CD4-positive, alpha-beta T cell treated with Interleukin-17A for 4 hours (primary cell): ENCODE measurements around the gene CPXM2.

Experiments
- DNase-seq: peaks from one replicate; pipeline ENCODE4 v3.0.0-alpha.2; 2020; ENCODE audit warnings: mixed read lengths

Gene CPXM2

GRCh38 chr10:123868038-123869019, 23.3 kb downstream of the CPXM2 start:
- DNase-seq, result no peak

- no peak for DNase-seq
These were observed 25.7 kb downstream of the CPXM2 start for GRCh38 chr10:123865880-123866279.

GRCh38 chr10:123865350-123865749, 26.3 kb downstream of the CPXM2 start:
- no peak for DNase-seq

- DNase-seq, result no peak
These were observed 26.7 kb downstream of the CPXM2 start for GRCh38 chr10:123864923-123865322.

GRCh38 chr10:123863721-123864482, 27.7 kb downstream of the CPXM2 start:
- DNase-seq, result no peak

- DNase-seq, result no peak
These were observed 28.4 kb downstream of the CPXM2 start for GRCh38 chr10:123863183-123863575.

GRCh38 chr10:123862421-123863182, 29.0 kb downstream of the CPXM2 start:
- DNase-seq, result no peak

GRCh38 chr10:123860856-123861255, 30.8 kb downstream of the CPXM2 start:
- no peak for DNase-seq

- DNase-seq, result no peak
These were observed 31.4 kb downstream of the CPXM2 start for GRCh38 chr10:123860209-123860608.

- DNase-seq, result no peak
These were observed 32.0 kb downstream of the CPXM2 start for GRCh38 chr10:123859653-123860050.

GRCh38 chr10:123858907-123859652, 32.5 kb downstream of the CPXM2 start:
- no peak for DNase-seq

- no peak for DNase-seq
These were observed 33.4 kb downstream of the CPXM2 start for GRCh38 chr10:123858077-123858681.

GRCh38 chr10:123857616-123858015, 34.0 kb downstream of the CPXM2 start:
- DNase-seq, result no peak

GRCh38 chr10:123855008-123855684, 36.5 kb downstream of the CPXM2 start:
- no peak for DNase-seq

GRCh38 chr10:123854498-123854897, 37.1 kb downstream of the CPXM2 start:
- no peak for DNase-seq

- DNase-seq, result no peak
These were observed 37.6 kb downstream of the CPXM2 start for GRCh38 chr10:123854003-123854402.

GRCh38 chr10:123852411-123852951, 39.1 kb downstream of the CPXM2 start:
- DNase-seq, result no peak

GRCh38 chr10:123848564-123849457, 42.8 kb downstream of the CPXM2 start:
- DNase-seq, result no peak

- no peak for DNase-seq
These were observed 43.7 kb downstream of the CPXM2 start for GRCh38 chr10:123847686-123848432.
